NCI-H524 treated with DMSO at 0.1 percent for 48 hours (cell line): Measurements from ENCODE around the gene TTC24.
"Not testable (repeated sequence)": the region's sequence is repeated elsewhere in the genome, so short reads cannot be mapped to it uniquely, and the experiment has no call there.

Source experiments
- DNase-seq: peaks from one replicate; lab custom pipeline; 2025; lab: John Stamatoyannopoulos, UW

Gene TTC24

DNA sequence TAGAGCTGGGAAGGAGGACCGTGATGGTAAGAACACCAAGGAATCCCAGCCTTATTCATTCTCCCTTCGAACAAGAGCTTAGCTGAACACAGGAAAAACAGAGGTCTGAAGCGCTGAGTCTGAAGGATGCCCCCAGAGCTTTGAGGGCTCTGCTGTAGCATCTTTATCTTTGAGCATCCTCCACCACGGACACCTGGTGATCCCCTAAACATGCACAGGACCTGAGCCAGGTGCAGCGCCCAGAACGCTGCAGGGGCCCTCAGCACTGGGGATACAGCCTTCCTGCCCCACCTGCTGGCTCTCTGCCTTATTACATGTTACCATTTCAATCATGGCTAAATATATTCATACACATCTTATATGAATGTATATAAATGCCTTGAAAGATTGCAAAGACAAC, 29.5 kb downstream of the TTC24 start:
- DNase-seq: no peak

DNA sequence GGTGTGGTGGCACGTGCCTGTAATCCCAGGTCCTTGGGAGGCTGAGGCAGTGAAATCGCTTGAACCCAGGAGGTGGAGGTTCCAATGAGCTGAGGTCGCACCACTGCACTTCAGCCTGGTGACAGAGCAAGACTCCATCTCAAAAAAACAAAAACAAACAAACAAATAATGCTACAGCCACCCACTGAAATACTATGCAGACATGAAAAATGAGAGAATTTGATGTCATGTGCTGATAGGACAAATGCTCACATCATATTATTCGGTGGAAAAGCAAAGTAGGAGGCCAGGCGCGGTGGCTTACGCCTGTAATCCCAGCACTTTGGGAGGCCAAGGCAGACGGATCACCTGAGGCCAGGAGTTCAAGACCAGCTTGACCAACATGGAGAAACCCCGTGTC, 30.5 kb downstream of the TTC24 start:
- not testable (repeated sequence) for DNase-seq

DNA sequence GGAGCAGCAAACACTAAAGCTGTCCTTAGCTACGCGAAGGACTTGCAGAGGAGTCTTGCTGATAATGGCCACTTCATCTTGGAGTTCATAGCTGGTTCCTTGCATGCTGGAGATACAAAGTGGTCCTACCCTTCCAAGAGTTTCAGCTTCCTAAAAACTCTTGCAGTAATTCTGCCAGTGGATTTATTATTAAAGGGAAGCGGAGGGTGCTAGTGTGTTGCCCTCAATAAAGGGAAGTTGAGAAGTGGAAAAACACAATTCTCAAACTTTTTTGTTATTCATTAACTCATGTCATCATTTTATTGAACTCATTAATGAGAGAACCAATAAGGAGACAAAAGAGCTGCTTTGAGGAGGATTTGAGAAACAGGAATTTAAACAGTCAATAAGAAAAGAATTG, 33.1 kb downstream of the TTC24 start:
- no peak for DNase-seq

DNA sequence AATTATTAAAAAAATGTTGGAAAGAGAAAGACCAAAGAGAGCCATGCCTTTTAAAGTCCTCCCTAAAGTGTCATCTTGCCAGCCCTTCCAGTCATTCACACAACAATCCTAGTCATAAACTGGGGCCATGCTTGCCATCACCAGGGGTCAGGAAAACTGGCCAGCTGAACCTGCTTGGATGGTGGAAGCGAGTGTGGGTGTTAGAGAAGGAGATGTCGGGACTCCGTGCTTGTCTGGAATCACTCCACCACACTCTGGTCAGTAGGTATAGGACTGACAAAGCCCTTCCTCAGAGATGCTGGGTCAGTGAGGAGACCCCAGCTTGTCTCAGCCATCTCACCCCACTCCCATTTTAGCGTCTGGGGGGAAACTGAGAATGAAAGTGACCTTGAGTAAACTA, 36.4 kb downstream of the TTC24 start:
- no peak for DNase-seq

DNA sequence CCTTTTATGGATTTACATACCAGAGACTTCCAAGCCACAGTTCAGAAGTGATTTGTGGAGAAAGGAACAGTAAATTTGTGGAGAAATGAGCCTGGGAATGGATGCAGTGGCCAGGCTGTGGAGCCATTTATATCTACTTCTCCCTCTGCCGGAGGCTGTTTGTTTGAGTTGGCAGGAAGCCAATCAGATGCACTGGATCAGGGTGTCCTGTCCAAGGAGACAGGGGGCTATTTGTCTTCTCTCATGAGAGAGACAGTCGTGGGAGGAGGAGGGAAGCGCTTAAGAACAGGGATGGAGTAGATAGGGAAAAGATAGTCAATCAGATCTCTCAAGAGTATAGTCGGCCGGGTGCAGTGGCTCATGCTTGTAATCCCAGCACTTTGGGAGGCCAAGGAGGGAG, 36.9 kb downstream of the TTC24 start:
- DNase-seq: no peak

DNA sequence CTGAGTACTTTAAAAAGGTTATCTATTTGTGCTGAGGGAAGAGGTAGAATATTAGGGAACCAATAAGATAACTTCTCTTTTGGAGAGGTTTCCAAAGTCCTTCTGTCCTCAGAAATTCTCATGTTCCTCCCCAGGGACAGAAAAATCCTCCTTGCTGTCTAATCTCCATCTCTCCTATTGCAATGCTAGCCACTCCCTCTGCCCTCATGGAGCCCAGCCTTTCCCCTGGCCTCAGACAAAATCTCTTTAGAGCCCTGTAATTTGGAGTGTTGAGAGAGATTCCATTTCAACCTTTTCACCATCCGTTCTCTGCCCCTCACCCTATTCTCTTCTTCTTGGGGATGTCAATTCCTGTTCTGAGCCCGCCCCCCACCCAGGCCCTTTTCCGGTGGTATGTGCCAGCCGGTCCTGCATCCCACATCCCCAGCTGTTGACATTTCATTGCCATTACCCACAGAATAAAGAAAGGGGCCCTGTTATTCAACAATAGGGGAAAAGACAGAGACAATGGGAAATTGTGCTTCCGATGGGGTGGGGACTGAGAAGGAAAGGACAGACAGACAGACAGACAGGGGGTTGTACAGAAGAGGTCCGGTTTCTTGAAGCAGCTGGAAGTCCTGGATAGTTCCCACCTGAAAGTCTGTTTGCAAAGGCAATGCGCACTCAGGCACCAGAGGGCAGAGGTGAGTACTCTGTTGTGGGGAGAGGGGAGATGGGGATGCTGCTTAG, 39.5 kb downstream of the TTC24 start, which contains the start of gene HAPLN2:
Gene HAPLN2, plus strand, starts transcription at position 563 of the 729 bp plus-strand sequence. CDS start 4,076 bp downstream, outside the sequence.
- no peak for DNase-seq

DNA sequence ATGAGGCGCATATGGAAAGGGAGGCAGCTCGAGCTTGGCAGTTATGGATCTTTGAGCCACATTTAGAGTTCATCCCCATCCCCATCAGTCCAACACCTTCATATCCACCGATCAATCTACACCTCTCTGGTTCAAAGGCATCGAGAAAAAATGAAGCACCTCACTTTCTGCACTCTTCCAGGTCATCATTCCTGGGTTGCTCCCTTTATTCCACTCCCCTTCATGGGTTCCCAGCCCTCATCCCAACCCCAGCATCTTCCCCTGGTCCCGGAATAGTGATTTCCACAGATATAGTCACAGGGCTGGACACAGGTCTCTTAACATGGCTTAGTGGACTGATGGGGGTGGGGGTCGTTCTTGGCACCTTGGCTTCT, 40.0 kb downstream of the TTC24 start:
- no peak for DNase-seq

DNA sequence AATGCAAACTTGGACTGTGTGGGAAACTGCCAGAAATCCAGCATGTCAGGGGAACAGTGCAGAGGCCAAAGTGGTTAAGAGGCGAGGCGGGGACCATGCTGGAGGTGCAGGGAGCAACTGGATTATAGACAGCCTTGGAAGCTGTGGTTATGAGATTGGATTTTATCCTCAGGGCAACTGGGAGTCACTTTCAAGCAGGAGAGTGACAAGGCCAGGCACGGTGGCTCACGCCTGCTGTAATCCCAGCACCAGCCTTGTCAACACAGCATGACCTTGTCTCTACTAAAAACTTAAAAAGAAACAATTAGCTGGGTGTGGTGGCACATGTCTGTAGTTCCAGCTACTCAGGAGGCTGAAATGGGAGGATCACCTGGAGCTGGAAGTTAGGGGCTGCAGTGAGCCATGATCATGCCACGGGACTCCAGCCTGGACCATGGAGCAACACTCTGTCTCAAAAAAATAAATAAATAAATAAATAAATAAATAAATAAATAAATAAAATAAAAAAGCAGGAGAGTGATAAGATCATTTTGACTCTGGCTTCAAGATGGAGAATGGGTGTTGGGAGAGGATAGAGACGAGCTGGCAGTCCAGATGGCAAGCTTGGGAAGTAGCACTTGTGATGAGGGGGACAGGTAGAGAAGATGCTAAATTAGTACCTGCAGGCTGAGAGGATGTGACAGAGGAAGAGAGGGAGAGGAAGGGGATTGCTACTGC, 43.2 kb downstream of the TTC24 start:
- DNase-seq: no peak

DNA sequence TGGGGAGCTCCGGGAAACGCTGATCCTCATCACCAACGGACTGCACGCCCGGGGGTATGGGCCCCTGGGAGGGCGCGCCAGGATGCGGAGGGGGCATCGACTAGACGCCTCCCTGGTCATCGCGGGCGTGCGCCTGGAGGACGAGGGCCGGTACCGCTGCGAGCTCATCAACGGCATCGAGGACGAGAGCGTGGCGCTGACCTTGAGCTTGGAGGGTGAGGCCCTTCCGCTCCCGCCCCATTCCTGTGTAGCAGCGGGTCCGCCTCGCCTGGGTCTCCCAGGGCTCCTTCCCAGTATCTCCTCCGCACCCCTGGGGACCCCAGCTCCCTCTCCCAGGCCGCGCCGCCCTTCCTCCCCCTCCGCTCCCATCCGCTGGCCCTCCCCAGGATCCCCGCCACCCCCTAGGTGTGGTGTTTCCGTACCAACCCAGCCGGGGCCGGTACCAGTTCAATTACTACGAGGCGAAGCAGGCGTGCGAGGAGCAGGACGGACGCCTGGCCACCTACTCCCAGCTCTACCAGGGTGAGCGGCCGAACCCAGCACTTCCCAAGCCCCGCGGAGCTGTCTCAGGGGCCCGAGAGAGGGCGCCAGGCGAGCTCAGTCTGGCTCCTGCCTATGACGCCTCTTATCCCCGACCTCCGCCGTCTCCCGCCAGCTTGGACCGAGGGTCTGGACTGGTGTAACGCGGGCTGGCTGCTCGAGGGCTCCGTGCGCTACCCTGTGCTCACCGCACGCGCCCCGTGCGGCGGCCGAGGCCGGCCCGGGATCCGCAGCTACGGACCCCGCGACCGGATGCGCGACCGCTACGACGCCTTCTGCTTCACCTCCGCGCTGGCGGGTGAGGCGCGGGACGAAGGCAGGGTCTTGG, 44.7 kb downstream of the TTC24 start:
- DNase-seq: no peak

DNA sequence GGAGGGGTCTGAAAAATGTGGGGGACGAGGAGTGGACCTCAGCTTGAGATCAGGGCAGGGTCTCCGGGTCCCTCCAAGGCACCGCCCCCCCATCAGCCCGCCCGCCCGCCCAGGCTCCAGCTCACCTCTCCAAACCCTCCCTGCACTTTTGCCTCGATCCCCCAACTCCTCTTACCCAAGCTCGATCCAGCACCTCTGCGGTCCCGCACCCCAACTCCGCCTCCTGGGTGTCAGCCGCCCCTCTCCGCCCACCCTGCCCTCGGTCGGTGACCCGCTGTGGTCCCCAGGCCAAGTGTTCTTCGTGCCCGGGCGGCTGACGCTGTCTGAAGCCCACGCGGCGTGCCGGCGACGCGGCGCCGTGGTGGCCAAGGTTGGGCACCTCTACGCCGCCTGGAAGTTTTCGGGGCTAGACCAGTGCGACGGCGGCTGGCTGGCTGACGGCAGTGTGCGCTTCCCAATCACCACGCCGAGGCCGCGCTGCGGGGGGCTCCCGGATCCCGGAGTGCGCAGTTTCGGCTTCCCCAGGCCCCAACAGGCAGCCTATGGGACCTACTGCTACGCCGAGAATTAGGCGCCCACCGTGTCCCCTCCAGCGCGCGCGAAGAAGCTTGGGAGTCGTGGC, 45.4 kb downstream of the TTC24 start:
- no peak for DNase-seq

DNA sequence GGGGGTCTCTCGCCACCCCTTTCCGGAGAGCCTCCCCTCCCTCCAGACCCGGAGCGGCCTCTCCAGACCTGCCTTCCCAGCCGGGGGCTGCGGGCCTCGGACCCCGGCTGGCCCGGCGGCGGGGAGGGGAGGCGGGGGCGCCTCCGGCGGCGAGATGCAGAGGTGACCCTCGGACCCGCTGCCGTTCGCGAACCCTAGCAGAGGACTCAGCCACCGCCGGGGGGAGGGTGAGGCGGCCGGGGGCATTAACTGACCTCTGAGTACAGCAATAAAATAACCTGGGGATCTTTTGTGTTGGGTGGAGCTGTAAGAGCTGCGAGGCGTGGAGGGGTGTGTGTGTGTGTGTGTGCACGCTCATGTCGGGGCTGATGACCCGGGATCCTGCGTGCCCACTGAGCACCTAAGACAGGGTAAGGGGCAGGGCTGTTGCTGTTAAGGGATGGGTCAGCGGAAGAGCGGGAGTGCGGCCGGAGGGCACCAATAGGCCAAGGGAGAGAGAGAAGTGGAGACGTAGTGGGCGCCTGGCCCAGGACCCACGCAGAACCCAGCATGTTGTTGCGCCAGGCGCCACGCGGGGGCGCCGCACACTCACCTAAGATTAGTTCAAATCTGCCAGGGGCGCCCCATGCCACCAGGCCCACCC, 46.0 kb downstream of the TTC24 start:
- DNase-seq: no peak

DNA sequence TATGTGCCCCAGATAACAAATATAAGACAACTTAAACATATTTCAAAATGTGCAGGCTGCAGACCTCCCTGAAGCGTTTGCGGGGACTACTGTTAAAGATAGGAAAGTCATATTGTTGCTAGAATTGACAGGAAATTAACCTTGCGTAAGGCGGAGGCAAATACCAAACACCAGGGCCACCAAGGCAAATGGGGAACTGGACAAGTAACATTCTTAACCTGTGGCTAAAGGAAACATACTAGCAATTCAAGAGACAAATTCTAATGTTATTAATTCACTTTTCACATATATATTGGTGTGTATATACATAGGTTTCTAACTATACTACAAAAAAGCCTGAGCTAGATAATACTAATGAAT, 46.5 kb downstream of the TTC24 start:
- DNase-seq: no peak

DNA sequence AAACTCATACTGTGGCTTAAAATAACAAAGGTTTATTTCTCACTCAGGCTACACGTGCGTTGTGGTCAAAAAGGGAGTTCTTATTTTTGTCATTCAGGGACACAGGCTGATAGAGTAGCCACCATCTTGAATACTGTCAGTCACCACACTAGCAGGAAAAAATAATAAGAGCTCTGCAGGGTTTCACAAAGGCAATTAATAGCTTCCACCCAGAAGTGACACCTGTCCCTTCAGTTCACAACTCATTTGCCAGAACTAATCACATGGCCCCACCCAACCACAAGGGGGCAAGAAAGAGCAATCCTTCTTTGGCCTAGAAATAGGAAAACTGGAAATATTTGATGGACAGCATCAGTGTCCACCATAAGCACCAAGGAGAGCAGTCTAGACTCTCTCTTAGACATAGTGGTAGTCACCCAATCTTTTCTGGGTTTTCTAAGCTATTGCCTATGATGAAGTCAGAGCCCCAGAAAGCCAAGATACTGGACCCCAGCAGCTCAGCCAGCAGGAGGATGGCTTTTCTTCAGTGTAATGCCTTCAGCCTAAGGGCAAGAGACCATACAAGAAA, 47.9 kb downstream of the TTC24 start:
- peak; percentile 28 for DNase-seq

DNA sequence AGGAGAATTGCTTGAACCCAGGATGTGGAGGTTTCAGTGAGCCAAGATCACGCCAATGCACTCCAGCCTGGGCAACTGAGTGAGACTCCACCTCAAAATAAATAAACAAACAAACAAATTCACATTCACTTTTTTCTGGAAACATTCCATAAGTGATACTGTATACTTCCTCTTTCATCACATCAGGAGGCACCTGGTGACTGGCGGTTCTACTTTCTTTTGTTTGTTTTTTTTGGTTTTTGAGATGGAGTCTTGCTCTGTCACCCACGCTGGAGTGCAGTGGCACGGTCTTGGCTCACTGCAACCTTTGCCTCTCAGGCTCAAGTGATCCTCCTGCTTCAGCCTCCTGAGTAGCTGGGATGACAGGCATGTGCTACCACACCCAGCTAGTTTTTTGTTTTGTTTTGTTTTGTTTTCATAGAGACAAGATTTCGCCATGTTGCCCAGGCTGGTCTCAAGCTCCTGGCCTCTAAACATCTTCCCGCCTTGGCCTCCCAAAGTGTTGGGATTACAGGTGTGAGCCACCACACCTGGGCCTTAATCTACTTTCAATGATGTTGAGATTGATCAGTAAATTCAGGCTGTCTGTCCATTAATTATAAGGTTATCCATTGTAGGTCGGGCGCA, 50.4 kb downstream of the TTC24 start:
- no peak for DNase-seq

DNA sequence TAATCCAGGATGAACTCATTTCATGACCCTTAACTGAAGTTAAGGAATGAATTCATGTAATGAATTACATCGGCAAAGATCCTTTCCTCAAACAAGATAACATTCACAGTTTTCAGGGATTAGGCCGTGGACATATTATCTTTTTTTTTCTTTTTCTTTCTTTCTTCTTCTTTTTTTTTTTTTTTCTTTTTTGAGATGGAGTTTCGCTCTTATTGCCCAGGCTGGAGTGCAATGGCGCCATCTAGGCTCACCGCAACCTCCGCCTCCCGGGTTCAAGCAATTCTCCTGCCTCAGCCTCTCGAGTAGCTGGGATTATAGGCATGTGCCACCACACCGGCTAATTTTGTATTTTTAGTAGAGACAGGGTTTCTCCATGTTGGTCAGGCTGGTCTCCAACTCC, 51.6 kb downstream of the TTC24 start:
- DNase-seq: not testable (repeated sequence)

DNA sequence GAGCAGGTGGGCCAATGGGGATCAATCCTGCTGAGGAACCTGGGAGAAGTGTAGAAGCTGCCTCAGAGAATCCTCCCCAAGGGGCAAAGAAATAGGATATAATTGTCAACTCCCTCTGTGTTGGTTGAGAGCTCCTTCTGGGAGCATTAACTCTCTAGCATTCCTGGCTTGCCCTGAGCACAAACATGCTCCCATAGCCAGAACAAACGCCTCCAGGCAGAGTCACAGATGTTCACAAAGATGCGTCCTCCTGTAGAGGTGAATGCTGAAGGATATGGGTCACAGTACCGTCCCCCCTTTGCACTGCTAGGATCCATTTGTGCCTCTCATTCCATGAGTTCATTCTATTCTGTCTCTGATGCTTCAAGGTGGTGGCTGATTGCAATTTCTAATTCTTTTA, 52.8 kb downstream of the TTC24 start:
- DNase-seq: no peak
